Mesendoderm (in vitro differentiated cells): ENCODE data around the gene ODF2L.
A peak's percentile ranks its signal among the peaks of the same experiment; 100 is the strongest.

Experiments used
- DNase-seq: peaks from one replicate; pipeline ENCODE4 v3.0.0; 2013
- H2AK5ac ChIP-seq: 2 replicates; pipeline ENCODE4 v1.6.1; 2013; ENCODE audit warnings: low read length, inconsistent platforms
- H2BK120ac ChIP-seq: 2 replicates; pipeline ENCODE4 v1.6.1; 2013; ENCODE audit warnings: low read depth, mild to moderate bottlenecking, low read length, moderate library complexity, mixed read lengths
- H2BK15ac ChIP-seq: replicated peaks from 2 replicates; pipeline ENCODE4 v1.6.1; 2013; ENCODE audit warnings: low read depth, mild to moderate bottlenecking, moderate library complexity
- H2BK5ac ChIP-seq: 2 replicates; pipeline ENCODE4 v1.6.1; 2013; ENCODE audit warnings: low read length, inconsistent platforms
- H3K18ac ChIP-seq: 2 replicates; pipeline ENCODE4 v1.6.1; 2013; ENCODE audit warnings: mild to moderate bottlenecking, low read length, mixed read lengths
- H3K23ac ChIP-seq: one replicate; pipeline ENCODE4 v1.6.1; 2013; ENCODE audit warnings: low read length
- H3K27ac ChIP-seq: 2 replicates; pipeline ENCODE4 v1.5.1; 2013; ENCODE audit warnings: low read depth, mild to moderate bottlenecking, inconsistent platforms, low read length, moderate library complexity
- H3K27me3 ChIP-seq: 2 replicates; pipeline ENCODE4 v1.6.1; 2013; ENCODE audit warnings: low read length, control low read depth, mild to moderate bottlenecking, inconsistent platforms; ENCODE audit not compliant: insufficient read depth, poor library complexity
- H3K36me3 ChIP-seq: 2 replicates; pipeline ENCODE4 v1.6.1; 2013; ENCODE audit warnings: low read length, inconsistent platforms; ENCODE audit not compliant: control insufficient read depth, insufficient read depth
- H3K4ac ChIP-seq: one replicate; pipeline ENCODE4 v1.6.1; 2013; ENCODE audit warnings: low read depth, mild to moderate bottlenecking, low read length, moderate library complexity
- H3K4me1 ChIP-seq: 2 replicates; pipeline ENCODE4 v1.6.1; 2013; ENCODE audit warnings: low read depth, low read length, inconsistent platforms; ENCODE audit not compliant: control insufficient read depth
- H3K4me2 ChIP-seq: 2 replicates; pipeline ENCODE4 v1.6.1; 2013; ENCODE audit warnings: low read length
- H3K4me3 ChIP-seq: 2 replicates; pipeline ENCODE4 v1.5.1; 2013; ENCODE audit warnings: mild to moderate bottlenecking, low read length
- H3K56ac ChIP-seq: one replicate; pipeline ENCODE4 v1.6.1; 2013; ENCODE audit warnings: low read length
- H3K79me1 ChIP-seq: 2 replicates; pipeline ENCODE4 v1.6.1; 2013; ENCODE audit warnings: low read length, inconsistent platforms
- H3K79me2 ChIP-seq: 2 replicates; pipeline ENCODE4 v1.6.1; 2013; ENCODE audit warnings: mild to moderate bottlenecking, low read length; ENCODE audit not compliant: control insufficient read depth, insufficient read depth
- H3K9ac ChIP-seq: 2 replicates; pipeline ENCODE4 v1.6.1; 2013; ENCODE audit warnings: low read length, inconsistent platforms
- H4K5ac ChIP-seq: one replicate; pipeline ENCODE4 v1.6.1; 2013; ENCODE audit warnings: low read length
- H4K8ac ChIP-seq: one replicate; pipeline ENCODE4 v1.6.1; 2013; ENCODE audit warnings: low read depth, mild to moderate bottlenecking, control low read depth, low read length, moderate library complexity
- WGBS: extraction: QIAGEN DNeasy Blood & Tissue Kit; methylation state at CpG from one replicate; pipeline ENCODE4 v1.1.7; 2013; ENCODE audit warnings: low lambda C conversion rate, missing lambda C conversion rate; ENCODE audit not compliant: insufficient coverage; ENCODE audit errors: extremely low coverage; 5-methylcytosine and 5-hydroxymethylcytosine counted together

ODF2L gene

GRCh38 chr1:86423473-86423872 lies 27.4 kb upstream of the ODF2L start:
- Histone ChIP-seq H3K27me3 (no peaks in the 10 kb centered on the region), H4K8ac (no peak overlapping the region), H3K9ac (no peak overlapping the region), H2BK5ac (no peak overlapping the region), H3K36me3 (no peaks in the 10 kb centered on the region), H3K4me1 (no peaks in the 10 kb centered on the region), H2BK15ac (no peak overlapping the region), H3K4ac (no peak overlapping the region), H4K5ac (no peak overlapping the region), H2BK120ac (no peak overlapping the region), H3K23ac (no peak overlapping the region), H3K56ac (no peak overlapping the region), H3K4me3 (no peak overlapping the region), H3K4me2 (no peak overlapping the region), H3K79me1 (no peaks in the 10 kb centered on the region), H3K18ac (no peak overlapping the region), H3K27ac (no peak overlapping the region), H2AK5ac (no peak overlapping the region), H3K79me2 (no peaks in the 10 kb centered on the region)
- DNase-seq: no peak

- Histone ChIP-seq H2BK15ac (no peak overlapping the region), H3K27me3 (no peaks in the 10 kb centered on the region), H3K23ac (no peak overlapping the region), H3K4me2 (no peak overlapping the region), H3K36me3 (no peaks in the 10 kb centered on the region), H2BK5ac (no peak overlapping the region), H4K5ac (no peak overlapping the region), H3K79me1 (no peaks in the 10 kb centered on the region), H3K9ac (no peak overlapping the region), H3K18ac (no peak overlapping the region), H3K4me1 (no peaks in the 10 kb centered on the region), H3K56ac (no peak overlapping the region), H3K79me2 (no peaks in the 10 kb centered on the region), H3K4me3 (no peak overlapping the region), H4K8ac (no peak overlapping the region), H3K27ac (no peak overlapping the region), H3K4ac (no peak overlapping the region), H2BK120ac (no peak overlapping the region), H2AK5ac (no peak overlapping the region)
- WGBS: no CpG with 5 or more reads among the region's 7 CpGs
- DNase-seq: no peak
These were observed 25.6 kb upstream of the ODF2L start for GRCh38 chr1:86421601-86422280.

GRCh38 chr1:86419277-86419903 lies 23.3 kb upstream of the ODF2L start:
- Histone ChIP-seq H2AK5ac (no peak overlapping the region), H3K27me3 (no peaks in the 10 kb centered on the region), H3K79me1 (no peaks in the 10 kb centered on the region), H3K27ac (no peak overlapping the region), H3K23ac (no peak overlapping the region), H3K4ac (no peak overlapping the region), H3K9ac (no peak overlapping the region), H3K4me2 (no peak overlapping the region), H2BK120ac (no peak overlapping the region), H3K79me2 (no peaks in the 10 kb centered on the region), H2BK5ac (no peak overlapping the region), H3K4me1 (no peaks in the 10 kb centered on the region), H3K18ac (no peak overlapping the region), H3K56ac (no peak overlapping the region), H3K4me3 (no peak overlapping the region), H4K5ac (no peak overlapping the region), H3K36me3 (no peaks in the 10 kb centered on the region), H2BK15ac (no peak overlapping the region), H4K8ac (no peak overlapping the region)
- peak; percentile 14 for DNase-seq
- no CpG with 5 or more reads among the region's 4 CpGs for WGBS

GRCh38 chr1:86416343-86416742 lies 20.2 kb upstream of the ODF2L start:
- H3K56ac ChIP-seq: no peak overlapping the region
- H4K8ac ChIP-seq: no peak overlapping the region
- WGBS: no CpG with 5 or more reads among the region's 6 CpGs
- H3K23ac ChIP-seq: no peak overlapping the region
- no peak overlapping the region for H3K9ac ChIP-seq
- H2BK120ac ChIP-seq: no peak overlapping the region
- no peak overlapping the region for H2AK5ac ChIP-seq
- no peak overlapping the region for H4K5ac ChIP-seq
- no peak overlapping the region for H2BK5ac ChIP-seq
- DNase-seq: no peak
- H3K4me1 ChIP-seq: no peaks in the 10 kb centered on the region
- H3K4ac ChIP-seq: no peak overlapping the region
- no peaks in the 10 kb centered on the region for H3K27me3 ChIP-seq
- no peaks in the 10 kb centered on the region for H3K79me1 ChIP-seq
- H3K4me3 ChIP-seq: no peak overlapping the region
- no peak overlapping the region for H3K27ac ChIP-seq
- no peak overlapping the region for H2BK15ac ChIP-seq
- no peak overlapping the region for H3K18ac ChIP-seq
- H3K79me2 ChIP-seq: no peaks in the 10 kb centered on the region
- H3K36me3 ChIP-seq: no peaks in the 10 kb centered on the region
- H3K4me2 ChIP-seq: no peak overlapping the region

- H3K4ac ChIP-seq: no peak overlapping the region
- no peaks in the 10 kb centered on the region for H3K79me1 ChIP-seq
- H4K8ac ChIP-seq: no peak overlapping the region
- no peak overlapping the region for H3K23ac ChIP-seq
- no peaks in the 10 kb centered on the region for H3K4me1 ChIP-seq
- no peaks in the 10 kb centered on the region for H3K36me3 ChIP-seq
- WGBS: no CpG with 5 or more reads among the region's 4 CpGs
- H3K27me3 ChIP-seq: no peaks in the 10 kb centered on the region
- H2BK5ac ChIP-seq: no peak overlapping the region
- H3K9ac ChIP-seq: no peak overlapping the region
- no peak overlapping the region for H4K5ac ChIP-seq
- no peak overlapping the region for H2AK5ac ChIP-seq
- no peaks in the 10 kb centered on the region for H3K79me2 ChIP-seq
- no peak overlapping the region for H3K18ac ChIP-seq
- no peak for DNase-seq
- H3K4me3 ChIP-seq: no peak overlapping the region
- no peak overlapping the region for H2BK120ac ChIP-seq
- H2BK15ac ChIP-seq: no peak overlapping the region
- H3K27ac ChIP-seq: no peak overlapping the region
- H3K4me2 ChIP-seq: no peak overlapping the region
- no peak overlapping the region for H3K56ac ChIP-seq
These were observed 14.8 kb upstream of the ODF2L start for GRCh38 chr1:86410879-86411278.
